GM12873 (cell line): ENCODE results near the gene MAP7D3.

Experiments
- TF ChIP-seq, protein P1 (sequence below): IDR thresholded peaks from 2 replicates; pipeline ENCODE4 v1.5.1; 2012; ENCODE audit warnings: low read depth, mild to moderate bottlenecking, moderate library complexity, low read length, control low read depth; ENCODE audit not compliant: insufficient read depth; ENCODE audit errors: missing control alignments

Gene MAP7D3

DNA sequence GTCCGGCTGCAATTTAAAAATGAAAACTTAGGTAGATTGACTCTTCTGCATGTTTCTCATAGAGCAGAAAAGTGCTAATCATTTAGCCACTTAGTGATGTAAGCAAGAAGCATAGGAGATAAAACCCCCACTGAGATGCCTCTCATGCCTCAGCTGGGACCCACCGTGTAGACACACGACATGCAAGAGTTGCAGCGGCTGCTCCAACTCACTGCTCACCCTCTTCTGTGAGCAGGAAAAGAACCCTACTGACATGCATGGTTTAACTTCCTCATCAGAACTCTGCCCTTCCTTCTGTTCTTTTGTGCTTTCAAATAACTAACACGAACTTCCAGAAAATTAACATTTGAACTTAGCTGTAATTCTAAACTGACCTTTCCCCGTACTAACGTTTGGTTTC lies 41.0 kb downstream of the MAP7D3 start:
- TF ChIP-seq, protein P1, sequence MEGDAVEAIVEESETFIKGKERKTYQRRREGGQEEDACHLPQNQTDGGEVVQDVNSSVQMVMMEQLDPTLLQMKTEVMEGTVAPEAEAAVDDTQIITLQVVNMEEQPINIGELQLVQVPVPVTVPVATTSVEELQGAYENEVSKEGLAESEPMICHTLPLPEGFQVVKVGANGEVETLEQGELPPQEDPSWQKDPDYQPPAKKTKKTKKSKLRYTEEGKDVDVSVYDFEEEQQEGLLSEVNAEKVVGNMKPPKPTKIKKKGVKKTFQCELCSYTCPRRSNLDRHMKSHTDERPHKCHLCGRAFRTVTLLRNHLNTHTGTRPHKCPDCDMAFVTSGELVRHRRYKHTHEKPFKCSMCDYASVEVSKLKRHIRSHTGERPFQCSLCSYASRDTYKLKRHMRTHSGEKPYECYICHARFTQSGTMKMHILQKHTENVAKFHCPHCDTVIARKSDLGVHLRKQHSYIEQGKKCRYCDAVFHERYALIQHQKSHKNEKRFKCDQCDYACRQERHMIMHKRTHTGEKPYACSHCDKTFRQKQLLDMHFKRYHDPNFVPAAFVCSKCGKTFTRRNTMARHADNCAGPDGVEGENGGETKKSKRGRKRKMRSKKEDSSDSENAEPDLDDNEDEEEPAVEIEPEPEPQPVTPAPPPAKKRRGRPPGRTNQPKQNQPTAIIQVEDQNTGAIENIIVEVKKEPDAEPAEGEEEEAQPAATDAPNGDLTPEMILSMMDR = no peak

DNA sequence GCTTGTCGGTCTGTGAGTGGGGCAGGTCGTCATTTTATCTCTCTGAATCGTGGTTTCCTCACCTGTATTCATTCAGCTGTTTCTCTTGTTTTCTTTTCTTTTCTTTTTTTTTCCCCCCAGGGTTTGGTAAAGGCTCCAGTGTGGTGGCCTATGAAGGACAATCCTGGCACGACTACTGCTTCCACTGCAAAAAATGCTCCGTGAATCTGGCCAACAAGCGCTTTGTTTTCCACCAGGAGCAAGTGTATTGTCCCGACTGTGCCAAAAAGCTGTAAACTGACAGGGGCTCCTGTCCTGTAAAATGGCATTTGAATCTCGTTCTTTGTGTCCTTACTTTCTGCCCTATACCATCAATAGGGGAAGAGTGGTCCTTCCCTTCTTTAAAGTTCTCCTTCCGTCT lies 41.4 kb downstream of the MAP7D3 start:
- TF ChIP-seq, protein P1 = no peak

DNA sequence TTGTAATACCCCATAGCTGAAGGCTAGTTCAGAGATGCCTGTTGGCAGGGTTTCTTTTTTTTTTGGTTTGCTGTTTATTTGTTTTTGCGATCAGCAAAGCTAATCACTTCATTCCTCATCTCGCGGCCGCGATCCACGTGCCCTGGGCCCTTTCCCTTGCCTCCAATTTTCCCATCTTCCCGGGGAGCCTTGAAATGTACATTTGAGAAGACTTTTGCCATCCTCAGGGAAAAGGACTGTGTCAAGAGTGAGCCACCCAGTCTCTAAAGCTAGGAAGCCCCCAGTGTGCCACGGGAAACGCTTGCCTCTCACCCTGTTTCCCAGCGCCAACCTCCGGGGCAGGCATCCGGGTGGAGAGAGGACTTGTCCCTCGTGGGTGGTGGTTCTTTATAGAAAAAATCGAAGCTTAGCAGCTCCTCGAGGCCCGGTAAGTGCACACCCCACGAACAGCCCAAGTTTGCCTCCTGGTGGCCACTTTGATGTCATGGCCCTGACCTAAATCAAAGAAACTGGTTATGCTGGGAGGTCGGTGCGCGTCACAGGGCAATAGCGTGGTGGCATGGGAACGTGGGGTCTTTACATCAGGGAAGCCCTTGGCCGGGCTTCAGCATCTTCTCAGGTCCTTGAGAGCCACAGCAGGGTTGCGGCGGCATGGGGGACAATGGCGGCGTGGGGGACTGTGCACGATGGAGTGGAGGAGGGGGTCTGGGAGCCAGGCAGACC lies 42.0 kb downstream of the MAP7D3 start:
- TF ChIP-seq, protein P1 = peak; percentile 48

DNA sequence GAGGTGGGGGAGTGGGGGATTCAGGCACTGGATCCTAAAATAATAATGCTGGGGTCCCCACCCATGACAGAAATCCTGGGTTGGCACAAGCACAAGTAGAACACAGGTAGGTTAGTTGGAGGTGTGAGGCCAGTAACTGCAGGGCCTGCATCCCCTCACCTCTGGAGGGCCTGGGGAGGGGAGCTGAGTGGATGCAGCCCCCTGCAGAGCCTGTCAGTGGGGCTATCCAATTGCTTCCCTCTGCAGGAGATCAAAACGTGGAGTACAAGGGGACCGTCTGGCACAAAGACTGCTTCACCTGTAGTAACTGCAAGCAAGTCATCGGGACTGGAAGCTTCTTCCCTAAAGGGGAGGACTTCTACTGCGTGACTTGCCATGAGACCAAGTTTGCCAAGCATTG lies 43.7 kb downstream of the MAP7D3 start:
- TF ChIP-seq, protein P1 = no peak

DNA sequence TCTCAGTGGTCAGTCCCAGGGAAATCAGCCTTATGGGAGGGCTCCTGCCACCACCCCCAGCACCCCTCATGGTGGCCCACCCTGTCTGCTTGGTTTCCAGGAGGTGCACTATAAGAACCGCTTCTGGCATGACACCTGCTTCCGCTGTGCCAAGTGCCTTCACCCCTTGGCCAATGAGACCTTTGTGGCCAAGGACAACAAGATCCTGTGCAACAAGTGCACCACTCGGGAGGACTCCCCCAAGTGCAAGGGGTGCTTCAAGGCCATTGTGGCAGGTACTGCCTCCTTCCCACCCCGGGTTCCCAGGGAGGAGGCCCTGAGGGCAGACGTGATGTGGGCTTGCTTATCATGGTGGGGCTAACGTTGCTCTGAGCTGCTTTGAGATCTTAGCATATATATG lies 44.3 kb downstream of the MAP7D3 start:
- TF ChIP-seq, protein P1 = no peak

DNA sequence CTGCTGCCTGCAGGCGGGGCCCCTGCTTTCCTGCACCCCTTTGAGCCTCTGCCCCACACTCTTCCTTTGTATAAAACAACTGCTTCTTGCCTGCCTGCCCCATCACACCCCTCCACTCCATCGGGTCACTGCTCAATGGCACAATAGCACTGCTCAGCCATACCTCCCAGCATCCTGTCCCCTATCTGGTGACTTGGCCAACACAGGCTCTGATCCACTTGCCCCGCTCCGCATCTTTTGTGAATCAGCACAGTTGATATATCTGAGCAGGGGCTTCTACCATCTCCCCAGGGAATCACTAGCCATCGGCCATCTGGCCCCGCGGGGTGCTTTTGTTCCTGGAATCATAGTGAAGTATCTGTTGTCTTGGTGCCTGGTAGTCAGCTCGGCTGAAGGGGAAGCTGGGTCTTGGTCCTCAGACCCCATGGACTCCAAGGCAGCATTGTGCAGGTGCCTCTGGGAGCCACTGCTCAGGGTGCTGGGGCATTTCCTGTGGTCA lies 45.3 kb downstream of the MAP7D3 start:
- TF ChIP-seq, protein P1 = no peak

DNA sequence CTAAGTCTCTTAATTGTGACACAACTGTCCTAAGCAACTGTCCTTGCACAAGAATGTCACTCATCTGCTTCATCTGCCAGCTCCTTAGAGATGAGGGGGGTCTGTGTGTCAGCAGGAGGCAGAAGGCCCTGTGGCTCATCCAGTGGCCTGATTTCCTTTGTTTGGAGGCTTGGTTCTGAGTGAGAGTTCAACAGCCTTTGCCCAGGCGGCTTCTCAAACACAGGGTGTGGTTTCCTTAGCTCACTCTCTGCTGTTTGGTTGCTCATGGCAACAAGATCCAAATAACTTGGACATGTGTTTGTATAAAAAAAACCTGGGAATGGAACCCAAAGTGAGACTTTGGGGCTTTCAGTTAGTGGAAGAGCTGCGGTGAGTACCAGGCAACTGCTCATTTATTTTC lies 46.6 kb downstream of the MAP7D3 start:
- TF ChIP-seq, protein P1 = no peak
